UCSD-AML1 (cell line): ENCODE results near the gene MIP.
"Not testable (repeated sequence)": the region's sequence is repeated elsewhere in the genome, so short reads cannot be mapped to it uniquely, and the experiment has no call there.

ENCODE experiments used
- DNase-seq: peaks from one replicate; lab custom pipeline; 2025; ENCODE audit not compliant: unreplicated experiment; lab: John Stamatoyannopoulos, UW

The MIP gene

GRCh38 chr12:56454557-56454956 lies at the start of gene MIP:
MIP (minus strand) TSS chr12:56454657; CDS start chr12:56454613, 44 bp downstream.
- DNase-seq, result no peak

GRCh38 chr12:56499879-56500278 lies 45.4 kb upstream of the MIP start:
- DNase-seq, result not testable (repeated sequence)

- not testable (repeated sequence) for DNase-seq
These were observed 45.0 kb upstream of the MIP start for GRCh38 chr12:56499452-56499851.

- not testable (repeated sequence) for DNase-seq
These were observed 43.9 kb upstream of the MIP start for GRCh38 chr12:56498126-56498902.

DNA sequence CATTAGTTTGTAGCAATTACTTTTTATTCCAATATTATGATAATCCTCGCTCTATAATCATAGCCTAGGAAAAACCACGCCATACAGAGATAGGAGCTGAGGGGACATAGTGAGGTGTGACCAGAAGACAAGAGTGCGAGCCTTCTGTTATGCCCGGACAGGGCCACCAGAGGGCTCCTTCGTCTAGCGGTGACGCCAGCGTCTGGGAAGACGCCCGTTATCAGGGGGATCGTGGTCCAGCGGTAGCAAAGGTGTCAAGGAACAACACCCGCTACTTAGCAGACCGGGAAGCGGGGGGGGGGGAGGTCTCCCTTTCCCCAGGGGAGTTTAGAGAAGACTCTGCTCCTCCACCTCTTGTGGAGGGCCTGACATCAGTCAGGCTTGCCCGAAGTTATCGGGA lies 42.2 kb upstream of the MIP start:
- peak; percentile 33 for DNase-seq

GRCh38 chr12:56494481-56494880 lies 40.0 kb upstream of the MIP start:
- not testable (repeated sequence) for DNase-seq

- DNase-seq, result not testable (repeated sequence)
These were observed 39.6 kb upstream of the MIP start for GRCh38 chr12:56494106-56494415.

- DNase-seq, result not testable (repeated sequence)
These were observed 39.1 kb upstream of the MIP start for GRCh38 chr12:56493409-56494105.

DNA sequence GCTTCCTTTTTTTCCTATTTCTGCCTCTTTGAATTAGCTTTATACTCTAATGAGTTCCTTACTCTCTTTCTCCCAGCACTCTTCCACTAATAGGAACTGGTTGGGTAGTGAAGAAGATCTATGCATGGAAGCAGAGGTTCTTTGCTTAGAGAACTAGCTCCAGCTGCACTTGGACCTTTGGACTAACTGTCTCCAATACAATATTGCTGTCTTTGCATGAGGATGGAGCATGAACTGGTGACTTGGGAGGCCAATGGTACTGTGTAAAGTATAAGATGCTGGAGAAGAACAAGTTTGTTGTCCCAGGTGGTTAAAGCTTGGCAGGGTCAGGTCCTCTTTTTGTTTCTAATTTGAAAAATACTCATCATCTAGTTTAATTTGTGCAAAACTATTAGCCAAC lies 35.9 kb upstream of the MIP start:
- no peak for DNase-seq

DNA sequence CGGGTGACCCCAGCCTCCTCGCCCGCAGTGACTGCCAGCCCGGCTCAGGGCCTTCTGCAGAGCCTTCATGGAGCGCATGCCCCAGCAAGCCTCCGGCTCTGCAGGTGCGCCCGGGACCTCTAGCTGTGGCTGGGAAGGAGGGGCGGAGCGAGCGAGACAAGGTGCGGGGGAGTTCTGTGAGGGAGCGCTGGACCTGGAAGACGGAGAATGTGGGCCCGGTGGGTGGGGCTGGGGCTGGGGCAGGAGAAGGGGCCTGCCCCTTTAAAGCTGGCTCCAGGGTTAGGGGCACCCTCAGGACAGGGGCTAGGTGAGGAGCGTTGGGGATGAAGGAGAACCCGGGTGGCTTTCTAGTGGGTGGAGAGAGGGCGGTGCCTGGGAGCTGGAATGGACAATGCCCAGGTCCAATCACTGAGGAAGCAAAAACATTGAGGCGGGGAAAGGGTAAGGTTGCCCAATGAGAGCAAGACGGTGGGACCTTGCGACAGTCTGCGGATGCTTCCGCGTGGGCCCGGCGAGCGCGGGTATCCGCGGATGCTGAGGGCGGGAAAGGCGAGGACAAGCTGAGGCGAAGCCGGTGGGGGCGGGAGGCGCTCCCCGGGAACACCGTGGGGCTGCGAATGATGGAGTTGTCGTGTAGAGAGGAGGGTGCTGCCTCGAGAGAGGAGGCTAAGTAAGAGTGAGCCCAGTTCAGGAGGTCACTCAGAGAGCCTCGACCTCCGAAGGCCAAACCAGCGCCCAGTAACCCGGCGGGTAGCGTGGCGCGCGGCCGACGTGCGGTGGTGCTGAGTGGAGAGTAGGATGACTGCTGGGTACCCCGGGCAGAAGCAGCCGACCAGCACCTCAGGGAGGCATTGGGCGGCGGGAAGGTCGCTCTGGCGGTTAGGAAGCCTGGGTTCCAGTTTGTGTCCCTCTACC lies 33.8 kb upstream of the MIP start, which contains the start of gene GLS2:
Gene GLS2, minus strand, starts transcription at position 121 of the 915 bp plus-strand sequence. Its CDS starts 43 bp downstream, at position 78.
- DNase-seq, result no peak

- DNase-seq, result no peak
These were observed 33.1 kb upstream of the MIP start for GRCh38 chr12:56487448-56488040.

DNA sequence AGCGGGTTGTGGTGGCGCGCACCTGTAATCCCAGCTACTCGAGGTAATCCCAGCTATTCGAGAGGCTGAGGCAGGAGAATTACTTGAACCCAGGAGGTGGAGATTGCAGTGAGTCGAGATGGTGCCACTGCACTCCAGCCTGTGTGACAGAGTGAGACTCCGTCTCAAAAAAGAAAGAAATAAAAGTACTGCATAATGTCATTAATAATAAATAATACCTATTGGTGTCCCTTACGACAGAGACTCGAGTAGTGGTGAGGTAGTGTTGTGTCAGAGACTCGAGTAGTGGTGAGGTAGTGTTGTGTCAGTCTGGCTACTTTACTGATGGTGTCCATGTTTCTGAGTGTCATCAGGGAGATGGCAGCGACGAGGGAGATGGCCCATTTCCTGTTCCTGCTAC lies 32.2 kb upstream of the MIP start:
- DNase-seq, result no peak

- DNase-seq, result no peak
These were observed 30.1 kb upstream of the MIP start for GRCh38 chr12:56484566-56484965.

GRCh38 chr12:56479625-56480024 lies 25.2 kb upstream of the MIP start:
- DNase-seq, result no peak

DNA sequence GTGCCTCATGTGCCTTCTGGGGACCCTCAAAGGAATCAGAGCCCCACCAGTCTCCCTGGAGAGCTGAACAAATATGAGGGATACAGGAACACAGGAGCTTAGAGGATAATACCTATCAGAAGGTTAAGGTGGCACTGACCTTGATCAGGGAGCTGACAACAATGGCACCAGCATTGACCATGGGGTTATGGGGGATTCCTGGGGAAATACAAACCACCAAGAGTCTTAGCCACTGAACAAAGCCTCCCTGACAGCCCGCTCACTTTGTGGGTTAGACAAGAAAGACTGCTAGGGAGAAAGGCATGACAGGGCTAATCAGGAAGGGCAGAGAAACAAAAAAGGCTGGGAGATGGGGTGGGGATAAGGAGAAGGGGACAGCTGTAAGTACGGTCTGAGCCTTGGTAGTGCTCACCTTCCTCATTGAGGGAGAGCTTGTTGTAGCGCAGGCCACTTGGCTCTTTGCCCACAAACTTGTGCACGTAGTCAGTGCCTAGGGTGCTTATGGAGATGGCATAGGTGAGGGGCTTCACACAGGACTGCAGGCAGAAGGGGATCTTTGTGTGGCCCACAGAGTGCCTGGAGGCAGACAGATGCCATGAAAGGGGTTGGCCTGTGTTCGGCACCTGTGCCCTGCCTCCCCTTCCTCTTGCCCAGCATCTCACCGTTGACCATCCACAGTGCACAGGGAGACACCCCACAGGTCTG lies 23.2 kb upstream of the MIP start:
- no peak for DNase-seq

GRCh38 chr12:56476972-56477432 lies 22.5 kb upstream of the MIP start:
- no peak for DNase-seq

- no peak for DNase-seq
These were observed 21.7 kb upstream of the MIP start for GRCh38 chr12:56476143-56476542.

GRCh38 chr12:56474389-56474788 lies 19.9 kb upstream of the MIP start:
- no peak for DNase-seq

GRCh38 chr12:56469007-56469930 lies 14.8 kb upstream of the MIP start:
- peak; percentile 33 for DNase-seq
